Type B pancreatic cell (in vitro differentiated cells): ENCODE data around the gene HIBADH. TPM values are rescaled to one million over a fixed set of nuclear protein-coding genes. Genes with fewer than 3 reads are reported as not detected.

Experiments used
- DNase-seq: peaks from one replicate; pipeline ENCODE4 v3.0.0; 2021; ENCODE audit warnings: mixed read lengths; ENCODE audit not compliant: unreplicated experiment; ENCODE audit errors: extremely low spot score
- H3K27ac Mint-ChIP-seq: 2 replicates; pipeline ENCODE4 v1.8.0; 2021; ENCODE audit warnings: mild to moderate bottlenecking, mixed read lengths
- H3K27me3 Mint-ChIP-seq: 2 replicates; pipeline ENCODE4 v1.8.0; 2021; ENCODE audit warnings: mixed read lengths
- H3K36me3 Mint-ChIP-seq: 2 replicates; pipeline ENCODE4 v1.8.0; 2021; ENCODE audit warnings: mixed read lengths
- H3K4me1 Mint-ChIP-seq: one replicate; pipeline ENCODE4 v1.8.0; 2021; ENCODE audit warnings: mixed read lengths; ENCODE audit not compliant: unreplicated experiment
- H3K4me3 Mint-ChIP-seq: 2 replicates; pipeline ENCODE4 v1.8.0; 2021; ENCODE audit warnings: mild to moderate bottlenecking, mixed read lengths
- H3K9me3 Mint-ChIP-seq: 2 replicates; pipeline ENCODE4 v1.8.0; 2021; ENCODE audit warnings: mixed read lengths
- CTCF ChIP-seq: fragments of 200-600 bp; sonication (generic); conservative IDR thresholded peaks from 2 replicates; pipeline ENCODE4 v1.5.0; 2021; ENCODE audit warnings: antibody characterized with exemption, mild to moderate bottlenecking
- total RNA-seq: library from RNA; stranded (reverse); gene quantifications from 2 replicates; pipeline ENCODE4 v1.2.1, GENCODE V29; 2021; ENCODE audit warnings: low replicate concordance

The HIBADH gene
- total RNA-seq, 1 donor from 2014 or later = 37.1 TPM

- no peak overlapping the region for H3K4me3 Mint-ChIP-seq
- peaks cover 34% of the 10 kb centered on the region for H3K36me3 Mint-ChIP-seq
- peaks cover 18% of the 10 kb centered on the region for H3K4me1 Mint-ChIP-seq
- H3K27me3 Mint-ChIP-seq = no peaks in the 10 kb centered on the region
- H3K9me3 Mint-ChIP-seq = no peaks in the 10 kb centered on the region
- DNase-seq = no peak
- H3K27ac Mint-ChIP-seq = no peak overlapping the region
- TF ChIP-seq CTCF = no peak
Observed at GRCh38 chr7:27652518-27652917, 10.2 kb downstream of the HIBADH start.

- Mint-ChIP-seq H3K4me1 (peaks cover 10% of the 10 kb centered on the region), H3K36me3 (peaks cover 37% of the 10 kb centered on the region), H3K4me3 (no peak overlapping the region), H3K9me3 (no peaks in the 10 kb centered on the region), H3K27ac (no peak overlapping the region), H3K27me3 (no peaks in the 10 kb centered on the region)
- no peak for TF ChIP-seq CTCF
- DNase-seq = no peak
Observed at GRCh38 chr7:27651702-27652101, 11.0 kb downstream of the HIBADH start.

GRCh38 chr7:27650283-27650682, 12.4 kb downstream of the HIBADH start:
- Mint-ChIP-seq H3K4me1 (peaks cover 9% of the 10 kb centered on the region), H3K36me3 (peaks cover 42% of the 10 kb centered on the region), H3K4me3 (no peak overlapping the region), H3K27ac (no peak overlapping the region), H3K27me3 (no peaks in the 10 kb centered on the region), H3K9me3 (no peaks in the 10 kb centered on the region)
- no peak for TF ChIP-seq CTCF
- DNase-seq = no peak

- Mint-ChIP-seq H3K27ac (no peak overlapping the region), H3K27me3 (no peaks in the 10 kb centered on the region), H3K9me3 (peaks cover 4% of the 10 kb centered on the region), H3K36me3 (peaks cover 55% of the 10 kb centered on the region), H3K4me1 (peaks cover 9% of the 10 kb centered on the region), H3K4me3 (no peak overlapping the region)
- no peak for TF ChIP-seq CTCF
- DNase-seq = no peak
Observed at GRCh38 chr7:27647489-27647888, 15.2 kb downstream of the HIBADH start.

- no peak overlapping the region for H3K27ac Mint-ChIP-seq
- H3K9me3 Mint-ChIP-seq = peaks cover 4% of the 10 kb centered on the region
- H3K36me3 Mint-ChIP-seq = peaks cover 51% of the 10 kb centered on the region
- TF ChIP-seq CTCF = no peak
- peaks cover 6% of the 10 kb centered on the region for H3K4me1 Mint-ChIP-seq
- H3K4me3 Mint-ChIP-seq = no peak overlapping the region
- H3K27me3 Mint-ChIP-seq = no peaks in the 10 kb centered on the region
- no peak for DNase-seq
Observed at GRCh38 chr7:27647046-27647445, 15.6 kb downstream of the HIBADH start.

GRCh38 chr7:27642271-27642670, 20.4 kb downstream of the HIBADH start:
- no peak for DNase-seq
- H3K27ac Mint-ChIP-seq = peak overlapping the region; percentile 29
- H3K9me3 Mint-ChIP-seq = peaks cover 4% of the 10 kb centered on the region
- H3K4me3 Mint-ChIP-seq = no peak overlapping the region
- peaks cover 44% of the 10 kb centered on the region for H3K36me3 Mint-ChIP-seq
- no peak for TF ChIP-seq CTCF
- H3K4me1 Mint-ChIP-seq = peaks cover 12% of the 10 kb centered on the region
- H3K27me3 Mint-ChIP-seq = no peaks in the 10 kb centered on the region
